Measurements from ENCODE around the gene CHST11.

DNA sequence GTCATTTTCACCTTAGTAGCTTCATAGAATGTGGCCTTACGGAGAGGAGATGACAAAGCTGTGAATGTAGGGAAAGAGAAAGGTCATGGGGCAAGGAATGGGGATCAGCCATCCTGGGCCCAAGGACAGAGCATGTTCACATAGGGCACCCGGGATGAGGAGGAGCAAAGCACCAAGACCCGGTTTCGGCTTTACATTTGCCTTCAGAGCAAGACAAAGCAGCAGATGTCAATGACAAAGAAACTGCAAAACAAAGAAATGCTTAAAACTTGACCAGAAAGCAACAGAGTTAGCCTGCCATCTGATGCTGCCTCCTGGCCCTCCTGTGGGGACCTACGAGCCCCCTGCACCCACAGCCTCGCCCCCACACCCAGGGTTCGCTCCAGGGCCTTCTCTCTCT lies 252.1 kb downstream of the CHST11 start:
- TF ChIP-seq, protein P1, sequence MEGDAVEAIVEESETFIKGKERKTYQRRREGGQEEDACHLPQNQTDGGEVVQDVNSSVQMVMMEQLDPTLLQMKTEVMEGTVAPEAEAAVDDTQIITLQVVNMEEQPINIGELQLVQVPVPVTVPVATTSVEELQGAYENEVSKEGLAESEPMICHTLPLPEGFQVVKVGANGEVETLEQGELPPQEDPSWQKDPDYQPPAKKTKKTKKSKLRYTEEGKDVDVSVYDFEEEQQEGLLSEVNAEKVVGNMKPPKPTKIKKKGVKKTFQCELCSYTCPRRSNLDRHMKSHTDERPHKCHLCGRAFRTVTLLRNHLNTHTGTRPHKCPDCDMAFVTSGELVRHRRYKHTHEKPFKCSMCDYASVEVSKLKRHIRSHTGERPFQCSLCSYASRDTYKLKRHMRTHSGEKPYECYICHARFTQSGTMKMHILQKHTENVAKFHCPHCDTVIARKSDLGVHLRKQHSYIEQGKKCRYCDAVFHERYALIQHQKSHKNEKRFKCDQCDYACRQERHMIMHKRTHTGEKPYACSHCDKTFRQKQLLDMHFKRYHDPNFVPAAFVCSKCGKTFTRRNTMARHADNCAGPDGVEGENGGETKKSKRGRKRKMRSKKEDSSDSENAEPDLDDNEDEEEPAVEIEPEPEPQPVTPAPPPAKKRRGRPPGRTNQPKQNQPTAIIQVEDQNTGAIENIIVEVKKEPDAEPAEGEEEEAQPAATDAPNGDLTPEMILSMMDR (IDR thresholded peaks at IDR 0.05; ENCODE audit: low read depth, low read length, poor library complexity, severe bottlenecking), result no peak
- TF ChIP-seq EZH2phosphoT487 (IDR thresholded peaks at IDR 0.05; ENCODE audit: borderline replicate concordance, low read length), result no peak

Data from DOHH2 (cell line).